TTC549 (cell line): ENCODE data around the gene CLDND2.

ENCODE experiments used
- FAIRE-seq: peaks from 2 replicates; lab custom pipeline; 2012; peaks lifted over from hg19 to GRCh38; lab: Jason Lieb, UNC

The CLDND2 gene

GRCh38 chr19:51354103-51354741 is 14.6 kb downstream of the CLDND2 start:
- FAIRE-seq = no peak

- FAIRE-seq = no peak
These were observed 15.9 kb downstream of the CLDND2 start for GRCh38 chr19:51352783-51353360.

- no peak for FAIRE-seq
These were observed 17.4 kb downstream of the CLDND2 start for GRCh38 chr19:51351266-51351990.

- FAIRE-seq = no peak
These were observed 21.4 kb downstream of the CLDND2 start for GRCh38 chr19:51347209-51347928.

- FAIRE-seq = no peak
These were observed 22.1 kb downstream of the CLDND2 start for GRCh38 chr19:51346742-51347141.

- no peak for FAIRE-seq
These were observed 23.7 kb downstream of the CLDND2 start for GRCh38 chr19:51345076-51345620.

GRCh38 chr19:51342631-51343569 is 25.9 kb downstream of the CLDND2 start:
- no peak for FAIRE-seq

GRCh38 chr19:51341976-51342580 is 26.7 kb downstream of the CLDND2 start, which contains the start of gene VSIG10L:
Gene VSIG10L, minus strand, starts transcription at chr19:51342139. Its CDS starts 15 bp downstream, at chr19:51342124.
- no peak for FAIRE-seq

- no peak for FAIRE-seq
These were observed 27.7 kb downstream of the CLDND2 start for GRCh38 chr19:51341066-51341465.

- FAIRE-seq = no peak
These were observed 28.8 kb downstream of the CLDND2 start for GRCh38 chr19:51339687-51340656.

GRCh38 chr19:51339313-51339686 is 29.5 kb downstream of the CLDND2 start:
- FAIRE-seq = no peak

GRCh38 chr19:51338563-51339312 is 30.1 kb downstream of the CLDND2 start:
- FAIRE-seq = no peak

GRCh38 chr19:51337861-51338562 is 30.8 kb downstream of the CLDND2 start:
- FAIRE-seq = no peak

- FAIRE-seq = no peak
These were observed 31.5 kb downstream of the CLDND2 start for GRCh38 chr19:51337141-51337860.

- no peak for FAIRE-seq
These were observed 34.9 kb downstream of the CLDND2 start for GRCh38 chr19:51333836-51334460.

GRCh38 chr19:51331716-51332115 is 37.1 kb downstream of the CLDND2 start:
- no peak for FAIRE-seq

- no peak for FAIRE-seq
These were observed 37.6 kb downstream of the CLDND2 start for GRCh38 chr19:51331193-51331592.
